HG03558 (cell line): Measurements from ENCODE around the gene RALGAPA2.

ENCODE experiments used
- ATAC-seq: cut with Tn5 transposase; IDR thresholded peaks from one replicate; pipeline ENCODE4 v1.9.1; 2021; ENCODE audit warnings: moderate number of reproducible peaks; ENCODE audit not compliant: unreplicated experiment; ENCODE audit errors: extremely low read depth

The RALGAPA2 gene

DNA sequence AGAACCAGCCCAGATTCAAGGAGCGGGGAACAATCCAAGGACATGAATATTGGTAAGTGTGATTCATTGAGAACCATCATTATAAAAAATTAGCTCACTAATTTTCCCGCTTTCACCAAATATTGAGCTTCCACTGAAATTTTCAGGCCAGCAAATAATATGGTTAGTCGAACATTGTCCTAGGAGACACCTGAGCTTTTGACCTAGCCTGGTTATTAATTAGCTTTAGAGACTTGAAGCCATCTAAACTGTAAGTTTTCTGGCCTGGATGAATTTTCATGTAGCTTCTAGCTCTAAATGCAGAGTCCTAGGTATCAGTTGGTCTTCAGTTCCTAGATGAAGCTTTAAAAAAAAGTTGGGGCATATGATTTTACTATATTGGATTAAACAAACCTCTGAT, 17.1 kb upstream of the RALGAPA2 start:
- ATAC-seq, result no peak

DNA sequence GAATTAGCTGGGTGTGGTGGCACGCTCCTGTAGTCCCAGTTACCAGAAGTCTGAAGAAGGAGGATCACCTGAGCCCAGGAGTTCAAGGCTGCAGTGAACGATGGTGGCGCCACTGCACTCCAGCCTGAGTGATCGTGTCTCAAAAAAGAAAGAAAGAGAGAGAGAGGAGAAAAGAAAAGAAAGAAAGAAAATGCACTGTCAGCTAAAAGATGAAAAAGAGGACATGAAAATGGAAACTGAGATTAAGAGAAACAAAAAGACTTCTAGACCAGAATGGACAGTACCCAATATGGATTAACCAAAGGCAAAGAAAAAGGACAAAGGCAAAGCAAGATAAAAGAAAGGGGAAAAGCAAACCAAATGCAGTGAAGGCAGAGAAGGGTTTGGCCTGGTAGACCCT, 9.0 kb upstream of the RALGAPA2 start:
- ATAC-seq, result no peak

DNA sequence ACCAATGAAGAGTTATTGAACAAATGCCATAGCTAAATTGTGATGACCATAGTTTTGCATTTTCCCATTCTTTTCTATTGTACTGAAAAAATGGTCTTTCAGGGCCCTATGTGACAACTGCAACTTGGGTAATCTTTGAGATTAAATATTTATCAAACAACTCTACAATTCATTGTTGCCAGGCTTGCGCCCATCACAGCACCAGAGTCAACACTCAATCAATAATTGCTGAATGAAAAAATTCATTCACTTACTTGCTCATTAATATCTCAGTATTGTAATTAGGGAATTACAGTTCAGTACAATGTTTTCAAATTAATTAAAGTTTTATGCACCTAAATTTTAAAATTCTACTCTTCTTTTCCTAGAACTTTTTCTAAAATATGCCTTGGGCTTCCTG, 7.7 kb upstream of the RALGAPA2 start:
- no peak for ATAC-seq

DNA sequence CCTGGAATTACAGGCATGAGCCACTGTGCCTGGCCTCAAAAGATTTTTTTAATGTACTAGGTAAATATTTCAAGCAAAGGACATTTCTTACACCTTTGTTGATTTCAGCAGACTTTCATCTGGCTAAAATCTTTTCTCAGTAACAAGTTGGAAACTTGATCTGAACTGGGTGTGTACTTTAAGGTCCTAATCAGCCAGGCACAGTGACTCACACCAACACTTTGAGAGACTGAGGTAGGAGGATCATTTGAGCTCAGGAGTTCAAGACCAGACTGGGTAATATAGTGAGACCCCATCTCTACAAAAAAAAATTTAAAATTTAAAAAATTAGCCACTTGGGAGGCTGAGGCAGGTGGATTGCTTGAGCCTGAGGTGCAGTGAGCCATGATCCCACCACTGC, 7.0 kb upstream of the RALGAPA2 start:
- ATAC-seq, result no peak

DNA sequence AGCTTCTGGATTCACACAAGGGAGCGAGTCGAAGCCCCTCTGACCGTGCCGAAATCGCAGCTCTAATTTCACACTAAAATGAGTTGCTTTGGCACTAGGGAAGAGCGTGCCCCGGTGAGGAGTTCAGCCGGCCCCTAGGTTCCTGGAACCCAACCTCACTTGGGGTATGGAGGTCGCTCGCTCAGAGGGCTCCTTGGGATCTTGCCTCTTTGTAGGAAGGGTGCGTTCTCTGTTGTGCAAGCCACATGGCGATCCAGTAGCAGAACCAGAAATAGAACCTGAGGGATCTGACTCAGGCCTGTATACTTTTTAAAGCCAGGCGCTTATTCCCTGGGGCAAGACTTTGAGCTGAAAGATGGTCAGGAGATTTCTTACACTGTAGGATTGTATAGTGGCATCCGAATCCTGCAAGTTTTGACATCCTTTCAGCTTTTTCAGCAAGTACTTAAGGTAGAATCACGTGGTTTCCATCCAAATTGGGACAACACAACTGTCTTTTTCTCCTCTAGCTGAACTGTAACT, 861 bp upstream of the RALGAPA2 start:
- ATAC-seq, result no peak

DNA sequence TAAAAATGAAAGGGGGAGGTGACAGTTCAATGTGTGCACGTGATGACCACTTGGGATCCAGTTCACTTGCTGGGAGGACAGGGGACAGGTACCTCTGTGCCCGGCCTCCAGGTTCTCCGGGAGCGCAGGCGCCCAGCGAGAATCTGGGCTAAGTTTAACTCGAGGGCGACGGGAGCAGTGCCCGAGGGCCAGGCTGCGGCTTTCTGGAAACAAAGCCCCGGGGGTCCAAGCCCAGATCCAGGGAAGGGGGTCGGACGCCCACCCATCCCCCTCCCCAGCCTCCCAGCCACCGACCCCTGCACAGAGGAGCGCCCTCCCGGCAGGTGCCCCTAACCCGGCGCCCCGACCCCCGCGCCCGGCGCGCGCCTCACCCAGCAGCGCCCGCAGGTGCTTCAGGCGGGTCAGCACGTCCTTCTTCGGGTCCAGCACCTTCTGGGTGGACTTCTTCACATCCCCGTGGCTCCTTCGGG, 405 bp downstream of the RALGAPA2 start:
- no peak for ATAC-seq

DNA sequence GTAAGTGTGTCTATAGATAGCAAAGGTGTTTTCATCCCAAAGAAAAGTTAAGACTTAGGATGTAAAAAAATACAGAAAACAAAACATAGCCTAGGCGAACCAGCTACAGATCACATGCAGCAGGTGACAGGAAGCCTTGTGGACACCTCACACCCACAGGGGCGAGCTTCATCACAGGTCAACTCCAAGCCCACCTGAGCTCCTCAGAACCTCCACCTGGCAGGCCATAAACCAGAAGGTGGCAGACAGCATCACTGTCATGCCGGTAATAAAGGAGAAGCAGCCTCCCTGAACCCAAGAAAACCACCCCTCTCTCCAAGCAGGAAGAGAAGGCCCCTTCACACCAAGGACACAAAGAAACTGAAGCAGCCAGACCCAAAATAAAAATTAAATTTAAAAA, 1.0 kb downstream of the RALGAPA2 start:
- no peak for ATAC-seq

DNA sequence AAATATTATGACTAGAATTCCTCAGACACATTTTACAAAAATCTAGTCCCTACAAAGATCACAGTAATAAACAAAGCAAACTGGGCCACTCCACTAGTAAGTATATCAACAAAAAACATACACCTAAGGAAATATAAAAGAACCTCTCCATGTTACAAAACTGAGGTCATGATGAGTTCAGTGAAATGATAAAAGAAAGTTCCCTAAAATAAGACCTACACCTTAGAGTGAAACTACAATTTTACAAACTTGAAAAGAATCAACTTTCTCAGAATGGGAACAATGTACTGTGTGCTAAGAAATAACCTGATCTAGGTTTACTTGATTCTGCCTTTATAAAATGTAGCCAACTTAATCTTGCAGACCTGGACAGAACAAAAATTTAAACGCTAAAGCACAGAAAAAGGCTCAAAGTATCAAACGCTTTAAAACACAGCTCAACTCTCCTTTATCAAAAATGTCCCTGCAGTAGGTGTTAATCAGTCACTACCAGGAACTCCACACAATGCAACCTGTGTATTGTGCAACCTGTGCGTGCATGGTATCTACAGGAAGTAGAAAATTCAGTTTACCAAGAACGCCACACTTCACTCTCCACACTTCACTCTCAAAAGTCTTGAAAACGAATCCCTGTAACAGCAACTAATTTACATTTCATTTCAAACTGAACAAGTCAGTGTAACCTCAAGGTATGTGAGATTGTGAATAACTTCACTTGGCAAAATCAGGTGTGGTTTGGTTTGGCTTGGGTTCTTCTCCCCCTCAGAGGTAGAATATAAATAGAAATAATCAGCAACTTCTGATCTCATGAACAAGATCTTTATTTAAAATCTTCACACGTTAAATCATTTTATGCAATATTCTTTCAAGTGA, 1.8 kb downstream of the RALGAPA2 start:
- no peak for ATAC-seq

DNA sequence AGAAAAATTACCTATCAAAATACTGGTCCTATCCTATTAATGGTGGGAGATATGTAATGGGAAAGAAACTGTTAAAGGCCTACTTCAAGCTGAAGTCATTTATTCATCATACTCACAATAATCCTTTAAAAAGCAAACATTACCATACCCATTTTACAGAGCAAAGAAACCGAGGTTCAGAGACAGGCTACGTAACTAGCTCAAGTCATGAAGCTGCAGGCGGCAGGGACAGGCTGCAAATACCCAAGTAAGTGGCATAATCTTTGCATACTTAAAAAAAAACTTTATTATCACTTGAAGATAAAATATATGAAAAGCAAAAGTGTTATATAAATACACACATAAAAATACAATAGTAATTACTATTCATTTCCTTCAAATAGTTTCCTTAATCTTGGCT, 2.6 kb downstream of the RALGAPA2 start:
- no peak for ATAC-seq

DNA sequence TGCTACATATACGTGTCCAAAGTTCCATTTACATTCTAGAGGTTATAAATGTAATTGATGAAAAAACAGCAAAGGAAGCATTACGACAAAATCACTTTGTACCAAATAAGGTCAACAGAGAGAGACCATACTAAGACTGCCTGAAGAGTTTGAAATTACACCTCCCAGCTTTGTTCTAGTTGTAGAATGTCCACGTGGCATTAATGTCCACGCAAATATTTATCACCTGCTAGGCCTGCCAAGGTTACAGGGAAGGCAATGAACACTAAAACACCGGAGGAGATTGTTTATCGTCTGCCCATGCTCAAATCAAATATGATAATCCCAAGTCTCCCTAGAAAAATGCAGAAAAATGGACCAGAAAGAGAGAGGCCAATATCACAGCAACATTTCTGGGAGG, 6.2 kb downstream of the RALGAPA2 start:
- no peak for ATAC-seq

DNA sequence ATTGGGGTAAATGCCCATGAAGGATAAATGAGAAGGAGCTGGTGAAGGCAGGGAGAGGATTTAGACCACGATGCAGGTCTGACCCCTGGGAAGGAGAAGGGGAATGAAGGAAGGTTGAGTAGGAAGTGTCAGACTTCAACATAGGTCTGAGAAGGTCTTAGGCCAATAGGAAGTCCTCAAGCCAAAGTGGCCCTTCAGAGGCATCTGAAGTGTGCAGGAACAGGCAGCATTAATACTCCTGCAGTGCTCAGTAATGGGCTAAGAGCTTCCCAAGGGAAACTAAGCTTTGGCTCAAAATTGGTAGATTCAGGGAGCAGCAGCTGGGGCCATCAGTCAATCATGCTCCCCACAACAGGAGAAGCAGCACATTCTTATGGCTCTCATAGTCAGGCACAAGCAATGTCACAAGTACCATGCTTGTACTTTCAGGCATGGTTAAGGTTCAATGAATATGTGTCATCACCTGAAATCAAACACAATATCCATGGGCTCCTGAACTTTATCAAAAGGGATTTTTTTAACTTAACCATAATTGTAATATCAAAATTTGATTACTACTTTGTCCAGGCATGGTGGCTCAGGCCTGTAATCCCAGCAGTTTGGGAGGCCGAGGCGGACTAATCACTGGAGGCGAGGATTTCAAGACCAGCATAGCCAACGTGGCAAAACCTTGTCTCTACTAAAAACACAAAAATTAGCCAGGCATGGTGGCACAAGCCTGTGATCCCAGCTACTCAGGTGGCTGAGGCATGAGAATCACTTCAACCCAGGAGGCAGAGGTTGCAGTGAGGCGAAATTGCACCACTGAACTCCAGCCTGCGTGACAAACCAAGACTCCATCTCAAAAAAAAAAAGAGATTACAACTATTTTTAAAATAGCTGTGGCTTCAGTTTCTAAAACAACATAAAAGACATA, 9.9 kb downstream of the RALGAPA2 start:
- ATAC-seq, result no peak

DNA sequence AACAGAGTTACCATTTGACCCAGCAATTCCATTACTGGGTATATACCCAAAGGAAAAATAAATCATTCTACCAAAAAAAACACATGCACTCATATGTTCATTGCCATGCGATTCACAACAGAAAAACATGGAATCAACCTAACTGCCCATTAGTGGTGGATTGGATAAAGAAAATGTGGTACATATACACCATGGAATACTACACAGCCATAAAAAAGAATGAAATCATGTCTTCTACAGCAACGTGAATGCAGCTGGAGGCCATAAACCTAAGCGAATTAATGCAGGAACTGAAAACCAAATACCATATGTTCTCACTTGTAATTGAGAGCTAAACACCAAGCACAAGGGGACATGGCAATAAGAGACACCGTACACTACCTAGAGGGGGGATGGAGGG, 12.5 kb downstream of the RALGAPA2 start:
- ATAC-seq, result no peak

DNA sequence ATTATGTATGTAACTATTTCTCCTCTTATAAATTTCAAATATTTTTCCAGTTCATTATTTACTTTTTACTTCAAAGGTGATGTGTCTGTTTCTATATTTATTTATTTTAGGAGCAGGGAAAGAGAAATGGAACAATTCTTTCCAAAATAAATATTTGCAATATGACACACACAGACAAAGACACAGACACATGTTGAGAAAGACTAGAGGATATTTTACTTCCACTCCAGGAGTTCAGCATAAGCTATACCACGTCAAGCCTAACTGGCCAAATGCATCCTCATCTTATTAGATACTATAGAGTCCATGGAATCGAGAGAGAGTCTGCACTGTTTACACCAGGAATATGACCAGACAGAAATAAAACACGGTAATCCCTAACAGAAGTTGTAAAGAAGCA, 13.3 kb downstream of the RALGAPA2 start:
- ATAC-seq, result no peak

DNA sequence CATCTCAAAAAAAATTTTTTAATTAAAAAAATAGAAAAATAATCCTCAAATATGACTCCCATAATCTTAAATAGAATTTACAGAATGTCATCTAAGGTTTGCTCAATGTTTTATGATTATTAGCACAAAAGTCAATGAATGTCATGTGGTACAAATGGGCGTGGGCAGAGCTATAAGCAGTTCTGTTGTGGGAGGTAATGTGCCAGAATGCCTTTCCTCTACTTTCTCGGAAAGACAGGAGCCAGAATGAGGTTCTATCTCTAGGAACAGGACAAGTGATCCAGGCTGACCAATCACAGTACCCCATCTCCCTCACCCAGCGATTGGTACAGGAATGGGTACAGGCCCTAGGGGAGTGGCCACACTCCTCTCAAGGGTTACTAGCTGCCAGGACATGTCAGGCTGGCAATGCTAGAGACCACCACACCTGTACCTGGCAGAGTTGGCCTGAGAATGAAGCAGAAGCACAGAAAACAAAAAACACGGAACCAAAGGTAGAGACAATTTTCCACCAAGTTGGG, 15.1 kb downstream of the RALGAPA2 start:
- no peak for ATAC-seq

DNA sequence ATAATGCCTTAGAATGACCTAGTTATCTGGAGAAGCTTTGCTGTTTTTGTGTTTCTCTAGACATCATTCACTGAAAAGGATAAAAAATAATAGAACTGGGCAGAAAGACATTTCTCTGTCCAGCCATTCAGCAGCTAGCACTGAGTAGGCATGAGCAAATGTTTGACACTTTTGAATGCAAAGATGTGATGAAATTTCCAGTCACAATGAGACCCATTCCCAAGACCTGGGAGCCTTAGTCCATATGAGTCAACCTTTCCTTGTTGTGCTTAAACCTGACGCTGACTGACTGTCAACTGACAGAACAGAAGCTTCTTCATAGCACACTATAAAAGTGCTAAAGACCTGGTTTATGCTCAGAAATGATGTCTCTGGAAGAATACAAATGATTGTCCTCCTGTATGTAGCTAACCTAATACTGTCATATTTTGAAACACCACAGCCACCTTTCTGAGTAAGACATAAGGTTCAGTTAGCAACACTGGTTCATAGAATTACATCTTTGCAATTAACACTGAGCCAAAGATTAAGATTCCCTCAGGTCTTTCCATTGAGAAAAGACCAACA, 17.1 kb downstream of the RALGAPA2 start:
- no peak for ATAC-seq

DNA sequence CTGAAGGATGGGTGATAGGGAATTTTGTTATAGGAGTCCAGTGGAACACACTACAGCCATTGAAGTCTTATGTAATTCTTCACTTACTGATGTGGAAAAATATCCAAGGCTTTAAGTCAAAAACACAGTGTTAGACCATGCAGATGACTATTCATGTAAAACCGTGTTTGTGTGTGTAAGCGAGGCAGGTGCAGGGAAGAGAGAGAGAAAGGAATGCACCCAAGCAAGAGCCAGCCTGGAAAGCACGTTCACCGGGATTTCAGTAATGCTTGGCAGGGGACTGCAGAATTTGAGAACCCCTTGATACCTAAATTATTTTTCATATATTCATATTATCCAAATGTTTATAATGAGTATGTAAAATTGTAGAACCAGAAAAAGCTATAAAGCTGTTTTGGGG, 17.9 kb downstream of the RALGAPA2 start:
- ATAC-seq, result no peak

DNA sequence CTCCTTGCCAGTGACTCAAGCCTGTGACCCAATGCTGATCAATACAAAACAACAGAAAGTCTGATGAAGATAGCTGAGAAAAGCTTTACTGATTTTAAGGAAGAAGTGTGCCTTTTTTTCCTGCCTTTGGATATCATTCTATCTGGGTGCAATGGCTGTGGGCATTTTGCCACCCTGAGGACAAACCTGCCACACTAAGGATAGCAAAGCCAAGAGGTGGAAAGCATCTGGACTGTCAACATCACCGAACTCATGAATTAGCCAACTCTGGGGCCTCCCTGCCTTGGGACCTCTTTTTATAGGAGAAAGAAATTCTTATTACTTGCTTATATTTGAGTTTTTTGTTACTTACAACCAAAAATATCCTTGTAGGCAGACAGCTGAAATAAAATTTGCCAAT, 19.9 kb downstream of the RALGAPA2 start:
- ATAC-seq, result no peak

DNA sequence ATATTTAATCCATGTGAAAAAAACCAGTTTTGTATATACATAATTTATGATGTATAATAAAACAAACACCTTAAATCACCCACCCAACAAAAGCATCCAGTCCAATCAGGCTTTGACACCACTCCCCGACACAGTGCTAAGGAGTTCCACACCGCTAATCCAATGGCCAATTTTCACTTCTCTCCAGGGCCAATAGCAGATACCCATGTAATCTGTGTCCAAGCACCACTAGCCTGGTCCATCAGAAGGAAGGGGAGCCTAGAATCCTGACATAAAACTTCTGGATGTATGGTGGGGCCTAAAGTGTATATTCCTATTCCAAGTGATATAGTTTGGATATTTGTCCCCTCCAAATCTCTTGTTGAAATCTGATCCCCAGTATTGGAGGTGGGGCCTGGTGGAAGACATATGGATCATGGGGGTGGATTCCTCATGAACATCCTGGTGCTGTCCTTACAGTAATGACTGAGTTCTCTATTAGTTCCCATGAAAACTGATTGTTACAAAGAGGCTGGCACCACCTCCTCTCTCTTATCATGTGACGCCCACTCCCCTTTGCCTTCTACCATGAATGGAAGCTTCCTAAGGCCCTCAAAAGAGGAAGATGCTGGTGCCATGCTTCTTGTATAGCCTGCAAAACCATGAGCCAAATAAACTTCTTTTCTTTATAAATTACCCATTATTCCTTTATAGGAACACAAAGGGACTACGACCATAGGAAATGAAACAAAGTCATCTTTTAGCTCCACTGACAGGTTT, 20.8 kb downstream of the RALGAPA2 start:
- ATAC-seq, result peak; percentile 21

DNA sequence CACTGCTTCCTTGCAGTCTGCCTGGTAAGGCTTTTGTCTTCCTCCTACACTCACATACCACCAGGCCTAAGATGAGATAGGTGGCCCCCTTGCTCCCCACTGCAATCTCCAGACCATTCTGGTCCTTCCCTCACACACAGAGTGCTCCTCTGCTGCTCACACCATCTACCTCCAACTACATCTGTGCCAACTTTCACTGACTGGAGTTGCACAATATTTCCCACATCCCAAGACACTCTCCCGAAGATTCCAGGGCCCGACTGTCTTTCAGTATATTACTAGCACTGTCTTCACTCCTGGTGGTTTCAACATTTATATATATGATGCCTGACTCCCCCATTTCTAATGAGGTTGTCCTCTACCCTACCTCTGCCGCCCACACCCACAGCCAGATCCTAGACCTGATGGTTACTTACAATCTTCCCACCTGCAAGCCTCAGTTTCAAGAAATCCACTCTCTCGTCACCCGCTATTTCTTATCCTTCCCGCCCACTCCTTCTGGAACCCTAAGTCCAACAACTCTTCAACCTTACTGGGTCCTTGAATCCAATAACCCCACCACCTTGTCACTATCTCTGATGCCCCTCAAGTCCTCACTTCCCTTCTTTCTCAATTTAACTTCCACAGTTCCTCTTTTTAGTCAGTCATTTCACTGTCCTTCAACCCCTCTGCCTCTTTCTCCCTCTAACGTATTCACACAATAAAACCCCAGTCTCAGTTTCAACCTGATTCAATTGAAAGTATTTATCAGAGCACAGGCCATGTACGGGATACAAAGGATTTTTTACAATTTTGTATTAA, 21.6 kb downstream of the RALGAPA2 start:
- ATAC-seq, result peak; percentile 49
